ENCODE measurements around the gene CYP19A1. TPM values are rescaled to one million over a fixed set of nuclear protein-coding genes. Genes with fewer than 3 reads are reported as not detected.

CYP19A1 gene
- total and polyA plus RNA-seq, 3 experiments from 2014 or later = not detected

GRCh38 chr15:51223771-51224229, 114.6 kb downstream of the CYP19A1 start:
- Mint-ChIP-seq H3K36me3 (no peaks in the 10 kb centered on the region), H3K4me1 (no peaks in the 10 kb centered on the region), H3K27ac (no peak overlapping the region), H3K9me3 (peaks cover 0 to 8% (median 0%) of the 10 kb centered on the region in 5 donors), H3K4me3 (no peak overlapping the region), H3K27me3 (peaks cover 6 to 26% of the 10 kb centered on the region in 2 donors)
- Histone ChIP-seq H3K4me3 (ENCODE audit: low read length) (no peak overlapping the region), H3K27me3 (ENCODE audit: insufficient read depth, low read length, poor library complexity, severe bottlenecking) (no peaks in the 10 kb centered on the region), H3K27ac (ENCODE audit: low read depth, low read length) (no peak overlapping the region), H3K36me3 (ENCODE audit: insufficient read depth, low read length) (no peaks in the 10 kb centered on the region), H3K4me1 (ENCODE audit: insufficient read depth, low read length) (no peaks in the 10 kb centered on the region), H3K9me3 (ENCODE audit: low read length) (no peaks in the 10 kb centered on the region)
- no peak for DNase-seq
- ChIA-PET POLR2A (no interaction called here), CTCF (no interaction called here)

- ChIA-PET POLR2A (no interaction called here), CTCF (no interaction called here)
- H3K9me3 Mint-ChIP-seq = peaks cover 0 to 3% (median 0%) of the 10 kb centered on the region in 5 donors
- Histone ChIP-seq H3K4me3 (ENCODE audit: low read length) (no peak overlapping the region), H3K9me3 (ENCODE audit: low read length) (no peaks in the 10 kb centered on the region), H3K27ac (ENCODE audit: low read depth, low read length) (no peak overlapping the region), H3K4me1 (ENCODE audit: insufficient read depth, low read length) (no peaks in the 10 kb centered on the region), H3K27me3 (ENCODE audit: insufficient read depth, low read length, poor library complexity, severe bottlenecking) (no peaks in the 10 kb centered on the region), H3K36me3 (ENCODE audit: insufficient read depth, low read length) (no peaks in the 10 kb centered on the region)
- H3K27ac Mint-ChIP-seq = no peak overlapping the region
- H3K27me3 Mint-ChIP-seq = peaks cover 12 to 36% of the 10 kb centered on the region in 2 donors
- DNase-seq = no peak
- H3K36me3 Mint-ChIP-seq = no peaks in the 10 kb centered on the region
- no peaks in the 10 kb centered on the region for H3K4me1 Mint-ChIP-seq
- no peak overlapping the region for H3K4me3 Mint-ChIP-seq
These were observed 120.0 kb downstream of the CYP19A1 start for GRCh38 chr15:51218299-51218938.

GRCh38 chr15:51212909-51213308, 125.5 kb downstream of the CYP19A1 start:
- H3K36me3 ChIP-seq (ENCODE audit: insufficient read depth, low read length) = no peaks in the 10 kb centered on the region
- H3K9me3 ChIP-seq (ENCODE audit: low read length) = no peaks in the 10 kb centered on the region
- peaks cover 17 to 26% of the 10 kb centered on the region in 2 donors for H3K27me3 Mint-ChIP-seq
- H3K27me3 ChIP-seq (ENCODE audit: insufficient read depth, low read length, poor library complexity, severe bottlenecking) = no peaks in the 10 kb centered on the region
- POLR2A ChIA-PET = no interaction called here
- no peaks in the 10 kb centered on the region for H3K36me3 Mint-ChIP-seq
- no peak overlapping the region for H3K27ac Mint-ChIP-seq
- CTCF ChIA-PET = no interaction called here
- H3K27ac ChIP-seq (ENCODE audit: low read depth, low read length) = no peak overlapping the region
- H3K4me1 Mint-ChIP-seq = no peaks in the 10 kb centered on the region
- no peak for DNase-seq
- H3K9me3 Mint-ChIP-seq = peaks cover 0 to 2% (median 0%) of the 10 kb centered on the region in 5 donors
- H3K4me1 ChIP-seq (ENCODE audit: insufficient read depth, low read length) = no peaks in the 10 kb centered on the region
- no peak overlapping the region for H3K4me3 ChIP-seq (ENCODE audit: low read length)
- no peak overlapping the region for H3K4me3 Mint-ChIP-seq

- no peak for DNase-seq
- Histone ChIP-seq H3K27ac (ENCODE audit: low read depth, low read length) (no peak overlapping the region), H3K36me3 (ENCODE audit: insufficient read depth, low read length) (no peaks in the 10 kb centered on the region), H3K4me1 (ENCODE audit: insufficient read depth, low read length) (no peaks in the 10 kb centered on the region), H3K9me3 (ENCODE audit: low read length) (no peaks in the 10 kb centered on the region), H3K4me3 (ENCODE audit: low read length) (no peak overlapping the region), H3K27me3 (ENCODE audit: insufficient read depth, low read length, poor library complexity, severe bottlenecking) (no peaks in the 10 kb centered on the region)
- no peak overlapping the region for H3K4me3 Mint-ChIP-seq
- H3K36me3 Mint-ChIP-seq = no peaks in the 10 kb centered on the region
- H3K27me3 Mint-ChIP-seq = peaks cover 17 to 25% of the 10 kb centered on the region in 2 donors
- CTCF ChIA-PET = no interaction called here
- POLR2A ChIA-PET = no interaction called here
- H3K4me1 Mint-ChIP-seq = no peaks in the 10 kb centered on the region
- H3K27ac Mint-ChIP-seq = no peak overlapping the region
- peaks cover 0 to 2% (median 0%) of the 10 kb centered on the region in 5 donors for H3K9me3 Mint-ChIP-seq
These were observed 126.2 kb downstream of the CYP19A1 start for GRCh38 chr15:51212239-51212638.

GRCh38 chr15:51205050-51205975, 133.1 kb downstream of the CYP19A1 start:
- H3K27ac ChIP-seq (ENCODE audit: low read depth, low read length) = no peak overlapping the region
- no peaks in the 10 kb centered on the region for H3K36me3 ChIP-seq (ENCODE audit: insufficient read depth, low read length)
- no peaks in the 10 kb centered on the region for H3K4me1 Mint-ChIP-seq
- no peaks in the 10 kb centered on the region for H3K36me3 Mint-ChIP-seq
- DNase-seq = no peak
- no peaks in the 10 kb centered on the region for H3K4me1 ChIP-seq (ENCODE audit: insufficient read depth, low read length)
- H3K4me3 Mint-ChIP-seq = no peak overlapping the region
- peaks cover 4 to 14% of the 10 kb centered on the region in 2 donors for H3K27me3 Mint-ChIP-seq
- no peaks in the 10 kb centered on the region for H3K27me3 ChIP-seq (ENCODE audit: insufficient read depth, low read length, poor library complexity, severe bottlenecking)
- H3K4me3 ChIP-seq (ENCODE audit: low read length) = no peak overlapping the region
- no peaks in the 10 kb centered on the region for H3K9me3 Mint-ChIP-seq
- POLR2A ChIA-PET = no interaction called here
- H3K27ac Mint-ChIP-seq = no peak overlapping the region
- H3K9me3 ChIP-seq (ENCODE audit: low read length) = no peaks in the 10 kb centered on the region
- CTCF ChIA-PET = interaction anchor here (3.2 kb wide), 1 partner anchor 12 kb away, joined by 13 read pairs; no protein-coding TSS in a partner anchor

GRCh38 chr15:51203797-51204196, 134.6 kb downstream of the CYP19A1 start:
- no peak overlapping the region for H3K4me3 ChIP-seq (ENCODE audit: low read length)
- no peaks in the 10 kb centered on the region for H3K9me3 ChIP-seq (ENCODE audit: low read length)
- peaks cover 4 to 23% of the 10 kb centered on the region in 2 donors for H3K27me3 Mint-ChIP-seq
- no peaks in the 10 kb centered on the region for H3K36me3 Mint-ChIP-seq
- DNase-seq = no peak
- no peaks in the 10 kb centered on the region for H3K27me3 ChIP-seq (ENCODE audit: insufficient read depth, low read length, poor library complexity, severe bottlenecking)
- no peaks in the 10 kb centered on the region for H3K4me1 Mint-ChIP-seq
- H3K4me1 ChIP-seq (ENCODE audit: insufficient read depth, low read length) = no peaks in the 10 kb centered on the region
- no peaks in the 10 kb centered on the region for H3K36me3 ChIP-seq (ENCODE audit: insufficient read depth, low read length)
- H3K4me3 Mint-ChIP-seq = no peak overlapping the region
- ChIA-PET POLR2A (no interaction called here), CTCF (interaction anchor here (3.2 kb wide), 1 partner anchor 11 kb away, joined by 13 read pairs; no protein-coding TSS in a partner anchor)
- H3K27ac ChIP-seq (ENCODE audit: low read depth, low read length) = no peak overlapping the region
- no peaks in the 10 kb centered on the region for H3K9me3 Mint-ChIP-seq
- H3K27ac Mint-ChIP-seq = no peak overlapping the region

GRCh38 chr15:51202783-51203182, 135.6 kb downstream of the CYP19A1 start:
- H3K4me3 Mint-ChIP-seq = no peak overlapping the region
- Histone ChIP-seq H3K4me3 (ENCODE audit: low read length) (no peak overlapping the region), H3K27me3 (ENCODE audit: insufficient read depth, low read length, poor library complexity, severe bottlenecking) (no peaks in the 10 kb centered on the region), H3K9me3 (ENCODE audit: low read length) (no peaks in the 10 kb centered on the region), H3K36me3 (ENCODE audit: insufficient read depth, low read length) (no peaks in the 10 kb centered on the region), H3K4me1 (ENCODE audit: insufficient read depth, low read length) (no peaks in the 10 kb centered on the region), H3K27ac (ENCODE audit: low read depth, low read length) (no peak overlapping the region)
- no peaks in the 10 kb centered on the region for H3K9me3 Mint-ChIP-seq
- DNase-seq = no peak
- ChIA-PET POLR2A (no interaction called here), CTCF (no interaction called here)
- H3K27me3 Mint-ChIP-seq = peaks cover 4 to 27% of the 10 kb centered on the region in 2 donors
- H3K27ac Mint-ChIP-seq = no peak overlapping the region
- H3K36me3 Mint-ChIP-seq = no peaks in the 10 kb centered on the region
- H3K4me1 Mint-ChIP-seq = no peaks in the 10 kb centered on the region

GRCh38 chr15:51201581-51201980, 136.8 kb downstream of the CYP19A1 start:
- H3K4me1 ChIP-seq (ENCODE audit: insufficient read depth, low read length) = no peaks in the 10 kb centered on the region
- Mint-ChIP-seq H3K27me3 (peaks cover 7 to 33% of the 10 kb centered on the region in 2 donors), H3K27ac (no peak overlapping the region), H3K4me1 (no peaks in the 10 kb centered on the region), H3K9me3 (no peaks in the 10 kb centered on the region), H3K4me3 (no peak overlapping the region), H3K36me3 (no peaks in the 10 kb centered on the region)
- H3K27ac ChIP-seq (ENCODE audit: low read depth, low read length) = no peak overlapping the region
- H3K27me3 ChIP-seq (ENCODE audit: insufficient read depth, low read length, poor library complexity, severe bottlenecking) = no peaks in the 10 kb centered on the region
- POLR2A ChIA-PET = no interaction called here
- H3K36me3 ChIP-seq (ENCODE audit: insufficient read depth, low read length) = no peaks in the 10 kb centered on the region
- DNase-seq = no peak
- H3K4me3 ChIP-seq (ENCODE audit: low read length) = no peak overlapping the region
- H3K9me3 ChIP-seq (ENCODE audit: low read length) = no peaks in the 10 kb centered on the region
- CTCF ChIA-PET = no interaction called here

All from CD8-positive, alpha-beta memory T cell (primary cell).